Vagina (tissue), 2 donors: Measurements from ENCODE around the gene FDPS.

Experiments used
- CTCF ChIP-seq, 3 experiments: fragments of 450-650 bp in 2 of 3; fragments of 200-600 bp in 1 of 3; sonication (generic) in 1 of 3; IDR thresholded peaks; one replicate each; pipeline ENCODE4 v1.5.1; 2017 to 2019; ENCODE audit warnings: antibody characterized with exemption in 3 of 3, mild to moderate bottlenecking in 2 of 3, moderate library complexity in 2 of 3
- POLR2A ChIP-seq, 2 donors: fragments of 450-650 bp; IDR thresholded peaks; one replicate each; pipeline ENCODE4 v1.6.1; 2017; ENCODE audit warnings: antibody characterized with exemption in 2 of 2, mild to moderate bottlenecking in 2 of 2, moderate library complexity in 2 of 2

- TF ChIP-seq CTCF (IDR thresholded peaks at IDR 0.05) (no peak), POLR2A (IDR thresholded peaks at IDR 0.05) (no peak)
Observed at GRCh38 chr1:155342842-155343241, 34.2 kb downstream of the FDPS start.
